Liver (tissue), 9 donors: ENCODE results near the gene CCL28. TPM values are rescaled to one million over a fixed set of nuclear protein-coding genes. Genes with fewer than 3 reads are reported as not detected.

Source experiments
- DNase-seq: peaks from one replicate; pipeline ENCODE4 v3.0.0-alpha.2; 2017; ENCODE audit warnings: low spot score
- H3K27ac ChIP-seq, 2 donors: one replicate each; pipeline ENCODE4 v1.7.0; 2013; ENCODE audit warnings: inconsistent platforms in 2 of 2, low read length in 2 of 2, control low read depth in 1 of 2, low read depth in 1 of 2, mild to moderate bottlenecking in 1 of 2
- H3K27me3 ChIP-seq, 4 donors: one replicate each; pipeline versions ENCODE4 v1.6.1 to v1.7.0; 2013; ENCODE audit warnings: low read length in 3 of 4, inconsistent platforms in 1 of 4, mild to moderate bottlenecking in 1 of 4, moderate library complexity in 1 of 4; ENCODE audit not compliant: control insufficient read depth in 4 of 4, insufficient read depth in 4 of 4
- H3K36me3 ChIP-seq, 4 donors: one replicate each; pipeline versions ENCODE4 v1.6.1 to v1.7.0; 2013; ENCODE audit warnings: low read length in 3 of 4, mild to moderate bottlenecking in 3 of 4, low read depth in 1 of 4, moderate library complexity in 1 of 4; ENCODE audit not compliant: control insufficient read depth in 4 of 4, insufficient read depth in 3 of 4
- H3K4me1 ChIP-seq, 4 donors: one replicate each; pipeline versions ENCODE4 v1.6.1 to v1.7.0; 2013; ENCODE audit warnings: low read length in 3 of 4, mild to moderate bottlenecking in 3 of 4, moderate library complexity in 1 of 4; ENCODE audit not compliant: control insufficient read depth in 4 of 4, insufficient read depth in 4 of 4
- H3K4me3 ChIP-seq, 3 donors: one replicate each; pipeline versions ENCODE4 v1.6.1 to v1.7.0; 2013; ENCODE audit warnings: low read length in 3 of 3, control low read depth in 1 of 3, low read depth in 1 of 3, mild to moderate bottlenecking in 1 of 3
- H3K9ac ChIP-seq, 2 donors: one replicate each; pipeline ENCODE4 v1.7.0; 2013; ENCODE audit warnings: low read length in 2 of 2, mild to moderate bottlenecking in 2 of 2, moderate library complexity in 2 of 2, control low read depth in 1 of 2, low read depth in 1 of 2
- H3K9me3 ChIP-seq, 4 donors: one replicate each; pipeline versions ENCODE4 v1.6.1 to v1.7.0; 2013; ENCODE audit warnings: low read length in 3 of 4; ENCODE audit not compliant: control insufficient read depth in 4 of 4
- ATF3 ChIP-seq: IDR thresholded peaks from 2 replicates; pipeline ENCODE4 v1.6.1; 2016; ENCODE audit warnings: antibody characterized with exemption
- EGR1 ChIP-seq, 2 donors: IDR thresholded peaks; 2 replicates each; pipeline ENCODE4 v1.6.1; 2016 to 2018; ENCODE audit warnings: antibody characterized with exemption in 2 of 2, low read depth in 2 of 2
- FOXA1 ChIP-seq: IDR thresholded peaks from 2 replicates; pipeline ENCODE4 v1.6.1; 2016; ENCODE audit warnings: antibody characterized with exemption
- FOXA2 ChIP-seq: IDR thresholded peaks from 2 replicates; pipeline ENCODE4 v1.6.1; 2016; ENCODE audit warnings: antibody characterized with exemption
- GABPA ChIP-seq, 2 donors: IDR thresholded peaks in 1 of 2; conservative IDR thresholded peaks in 1 of 2; 2 replicates each; pipeline ENCODE4 v1.6.1; 2016; ENCODE audit warnings: antibody characterized with exemption in 2 of 2, mild to moderate bottlenecking in 1 of 2, moderate library complexity in 1 of 2
- HNF4A ChIP-seq, 2 donors: conservative IDR thresholded peaks; 2 replicates each; pipeline ENCODE4 v1.6.1; 2016; ENCODE audit warnings: antibody characterized with exemption in 2 of 2, mild to moderate bottlenecking in 2 of 2
- HNF4G ChIP-seq: IDR thresholded peaks from 2 replicates; pipeline ENCODE4 v1.6.1; 2016; ENCODE audit warnings: antibody characterized with exemption
- JUND ChIP-seq, 2 donors: IDR thresholded peaks; 2 replicates each; pipeline ENCODE4 v1.6.1; 2016; ENCODE audit warnings: antibody characterized with exemption in 2 of 2
- MAX ChIP-seq: IDR thresholded peaks from 2 replicates; pipeline ENCODE4 v1.6.1; 2016; ENCODE audit warnings: antibody characterized with exemption
- NR2F2 ChIP-seq: IDR thresholded peaks from 2 replicates; pipeline ENCODE4 v1.6.1; 2016; ENCODE audit warnings: antibody characterized with exemption
- RAD21 ChIP-seq, 2 donors: IDR thresholded peaks; 2 replicates each; pipeline ENCODE4 v1.6.1; 2016; ENCODE audit warnings: antibody characterized with exemption in 2 of 2, mild to moderate bottlenecking in 2 of 2
- RXRA ChIP-seq, 2 donors: IDR thresholded peaks; 2 replicates each; pipeline ENCODE4 v1.6.1; 2017 to 2018; ENCODE audit warnings: antibody characterized with exemption in 2 of 2, mild to moderate bottlenecking in 1 of 2
- SP1 ChIP-seq: IDR thresholded peaks from 2 replicates; pipeline ENCODE4 v1.6.1; 2018; ENCODE audit warnings: antibody characterized with exemption, mild to moderate bottlenecking
- TAF1 ChIP-seq: conservative IDR thresholded peaks from 2 replicates; pipeline ENCODE4 v1.6.1; 2016; ENCODE audit warnings: antibody characterized with exemption, mild to moderate bottlenecking
- ZBTB33 ChIP-seq: IDR thresholded peaks from 2 replicates; pipeline ENCODE4 v1.6.1; 2016; ENCODE audit warnings: antibody characterized with exemption
- WGBS: extraction: QIAGEN DNeasy Blood & Tissue Kit; methylation state at CpG from one replicate; pipeline ENCODE4 v1.1.7; 2013; 5-methylcytosine and 5-hydroxymethylcytosine counted together
- polyA plus RNA-seq, 2 donors: library from polyadenylated mRNA; stranded (reverse) in 1 of 2; unstranded in 1 of 2; fragments of 200-250 nt in 1 of 2; fragments of >200 nt in 1 of 2; fragmentation: Nextera tagmentation in 1 of 2; extraction: Ambion mirVana in 1 of 2; gene quantifications; one replicate each; pipeline versions ENCODE4 v1.2.1 to v1.2.3, GENCODE V29; 2013 to 2015
- total RNA-seq, 2 donors: library from RNA; depleted of rRNA; stranded (reverse); fragments of >200 nt; gene quantifications; one replicate each; pipeline ENCODE4 v1.2.3, GENCODE V29; 2014
- TF ChIP-seq, protein P1 (sequence below): fragments of 150-350 bp; IDR thresholded peaks from 2 replicates; pipeline ENCODE4 v1.5.1; 2017; ENCODE audit warnings: improper control_type of control experiment, low read depth, low read length; ENCODE audit not compliant: missing input control
- TF ChIP-seq, protein P2 (sequence below): IDR thresholded peaks from 2 replicates; pipeline ENCODE4 v1.6.1; 2016; ENCODE audit warnings: antibody characterized with exemption, mild to moderate bottlenecking
- donor health status: healthy.
- donor health status: healthy.
- donor health status: healthy.
- donor health status: healthy.
- donor health status: healthy.

CCL28 gene
- total and polyA plus RNA-seq, 4 donors, result 0.37 to 1.2 (median 0.81) TPM

DNA sequence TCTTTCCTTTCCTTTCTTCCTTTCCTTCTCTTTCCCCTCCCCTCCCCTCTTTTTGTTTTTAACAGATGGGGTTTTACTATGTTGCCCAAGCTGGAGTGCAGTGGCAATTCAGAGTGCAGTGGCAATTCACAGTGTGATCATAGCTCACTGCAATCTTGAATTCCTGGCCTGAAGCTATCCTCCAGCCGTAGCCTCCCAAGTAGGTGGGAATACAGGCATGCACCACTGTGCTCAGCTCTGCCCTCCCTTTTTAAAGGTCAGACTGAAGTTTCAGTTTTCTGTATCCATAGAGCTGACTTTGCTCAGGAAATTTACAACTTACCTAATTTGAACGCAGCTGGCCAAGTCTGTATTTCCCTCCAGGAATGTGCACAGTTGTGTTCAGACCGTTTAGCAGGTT, 696 bp downstream of the CCL28 start:
- no peaks in the 10 kb centered on the region for H3K9me3 ChIP-seq
- H3K4me3 ChIP-seq, result no peak overlapping the region
- H3K9ac ChIP-seq, result no peak overlapping the region
- 77% methylated on average over 3 of the region's 3 CpGs for WGBS
- no peak overlapping the region for H3K27ac ChIP-seq
- H3K36me3 ChIP-seq, result no peaks in the 10 kb centered on the region
- H3K27me3 ChIP-seq, result no peaks in the 10 kb centered on the region
- no peak for TF ChIP-seq SP1
- no peak for TF ChIP-seq HNF4A (conservative IDR thresholded peaks at IDR 0.05)
- no peak for TF ChIP-seq FOXA2
- TF ChIP-seq TAF1, result no peak
- TF ChIP-seq RAD21 (IDR thresholded peaks at IDR 0.05), result no peak
- no peak for TF ChIP-seq HNF4G
- TF ChIP-seq RXRA (IDR thresholded peaks at IDR 0.05), result no peak
- DNase-seq, result no peak
- no peaks in the 10 kb centered on the region for H3K4me1 ChIP-seq

- Histone ChIP-seq H3K9ac (no peak overlapping the region), H3K9me3 (no peaks in the 10 kb centered on the region), H3K27me3 (no peaks in the 10 kb centered on the region), H3K4me3 (no peak overlapping the region), H3K36me3 (no peaks in the 10 kb centered on the region), H3K4me1 (no peaks in the 10 kb centered on the region), H3K27ac (no peak overlapping the region)
- DNase-seq, result no peak
- WGBS, result 86% methylated on average over 7 of the region's 7 CpGs
- TF ChIP-seq RAD21 (IDR thresholded peaks at IDR 0.05) (no peak), SP1 (no peak), MAX (no peak), FOXA1 (no peak), EGR1 (IDR thresholded peaks at IDR 0.05; ENCODE audit: low read depth in 2 of 2) (no peak), HNF4A (conservative IDR thresholded peaks at IDR 0.05) (no peak), TAF1 (no peak), FOXA2 (no peak), JUND (IDR thresholded peaks at IDR 0.05) (no peak), GABPA (IDR thresholded peaks at IDR 0.05 in 1 of 2, conservative IDR thresholded peaks at IDR 0.05 in 1 of 2) (no peak), HNF4G (no peak)
- TF ChIP-seq, protein P1, sequence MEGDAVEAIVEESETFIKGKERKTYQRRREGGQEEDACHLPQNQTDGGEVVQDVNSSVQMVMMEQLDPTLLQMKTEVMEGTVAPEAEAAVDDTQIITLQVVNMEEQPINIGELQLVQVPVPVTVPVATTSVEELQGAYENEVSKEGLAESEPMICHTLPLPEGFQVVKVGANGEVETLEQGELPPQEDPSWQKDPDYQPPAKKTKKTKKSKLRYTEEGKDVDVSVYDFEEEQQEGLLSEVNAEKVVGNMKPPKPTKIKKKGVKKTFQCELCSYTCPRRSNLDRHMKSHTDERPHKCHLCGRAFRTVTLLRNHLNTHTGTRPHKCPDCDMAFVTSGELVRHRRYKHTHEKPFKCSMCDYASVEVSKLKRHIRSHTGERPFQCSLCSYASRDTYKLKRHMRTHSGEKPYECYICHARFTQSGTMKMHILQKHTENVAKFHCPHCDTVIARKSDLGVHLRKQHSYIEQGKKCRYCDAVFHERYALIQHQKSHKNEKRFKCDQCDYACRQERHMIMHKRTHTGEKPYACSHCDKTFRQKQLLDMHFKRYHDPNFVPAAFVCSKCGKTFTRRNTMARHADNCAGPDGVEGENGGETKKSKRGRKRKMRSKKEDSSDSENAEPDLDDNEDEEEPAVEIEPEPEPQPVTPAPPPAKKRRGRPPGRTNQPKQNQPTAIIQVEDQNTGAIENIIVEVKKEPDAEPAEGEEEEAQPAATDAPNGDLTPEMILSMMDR, result no peak
Observed at GRCh38 chr5:43410414-43410813, 1.8 kb downstream of the CCL28 start.

DNA sequence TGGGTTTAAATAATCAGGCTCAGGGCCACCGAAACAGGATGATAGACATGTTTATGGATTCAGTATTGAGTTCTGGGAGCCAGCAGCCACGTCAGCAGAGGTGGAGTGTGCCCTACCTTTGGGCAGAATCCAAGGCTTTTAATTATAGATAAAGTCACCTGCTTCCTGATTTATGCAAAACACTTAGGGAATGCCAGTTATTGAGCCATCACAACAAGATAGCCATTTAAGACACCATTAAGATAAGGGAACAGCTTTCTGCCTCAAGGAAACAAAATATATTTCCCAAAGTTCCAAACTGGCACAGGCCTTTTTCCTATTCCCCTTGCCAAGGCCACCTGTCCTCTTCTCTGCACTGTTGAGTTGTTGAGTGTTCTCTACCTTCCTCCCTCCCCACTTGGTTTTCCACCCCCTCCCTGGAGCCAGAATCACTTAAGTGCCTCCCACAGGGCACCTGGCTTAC, 2.4 kb downstream of the CCL28 start:
- no peak for TF ChIP-seq ATF3
- TF ChIP-seq, protein P2, sequence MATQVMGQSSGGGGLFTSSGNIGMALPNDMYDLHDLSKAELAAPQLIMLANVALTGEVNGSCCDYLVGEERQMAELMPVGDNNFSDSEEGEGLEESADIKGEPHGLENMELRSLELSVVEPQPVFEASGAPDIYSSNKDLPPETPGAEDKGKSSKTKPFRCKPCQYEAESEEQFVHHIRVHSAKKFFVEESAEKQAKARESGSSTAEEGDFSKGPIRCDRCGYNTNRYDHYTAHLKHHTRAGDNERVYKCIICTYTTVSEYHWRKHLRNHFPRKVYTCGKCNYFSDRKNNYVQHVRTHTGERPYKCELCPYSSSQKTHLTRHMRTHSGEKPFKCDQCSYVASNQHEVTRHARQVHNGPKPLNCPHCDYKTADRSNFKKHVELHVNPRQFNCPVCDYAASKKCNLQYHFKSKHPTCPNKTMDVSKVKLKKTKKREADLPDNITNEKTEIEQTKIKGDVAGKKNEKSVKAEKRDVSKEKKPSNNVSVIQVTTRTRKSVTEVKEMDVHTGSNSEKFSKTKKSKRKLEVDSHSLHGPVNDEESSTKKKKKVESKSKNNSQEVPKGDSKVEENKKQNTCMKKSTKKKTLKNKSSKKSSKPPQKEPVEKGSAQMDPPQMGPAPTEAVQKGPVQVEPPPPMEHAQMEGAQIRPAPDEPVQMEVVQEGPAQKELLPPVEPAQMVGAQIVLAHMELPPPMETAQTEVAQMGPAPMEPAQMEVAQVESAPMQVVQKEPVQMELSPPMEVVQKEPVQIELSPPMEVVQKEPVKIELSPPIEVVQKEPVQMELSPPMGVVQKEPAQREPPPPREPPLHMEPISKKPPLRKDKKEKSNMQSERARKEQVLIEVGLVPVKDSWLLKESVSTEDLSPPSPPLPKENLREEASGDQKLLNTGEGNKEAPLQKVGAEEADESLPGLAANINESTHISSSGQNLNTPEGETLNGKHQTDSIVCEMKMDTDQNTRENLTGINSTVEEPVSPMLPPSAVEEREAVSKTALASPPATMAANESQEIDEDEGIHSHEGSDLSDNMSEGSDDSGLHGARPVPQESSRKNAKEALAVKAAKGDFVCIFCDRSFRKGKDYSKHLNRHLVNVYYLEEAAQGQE, result no peak
- TF ChIP-seq, protein P1, result no peak
- TF ChIP-seq TAF1, result no peak
- no peak for TF ChIP-seq ZBTB33
- no peak for TF ChIP-seq MAX
- no peak for TF ChIP-seq NR2F2
- TF ChIP-seq EGR1 (IDR thresholded peaks at IDR 0.05; ENCODE audit: low read depth in 2 of 2), result no peak
- TF ChIP-seq HNF4G, result no peak
- Histone ChIP-seq H3K9ac (no peak overlapping the region), H3K4me3 (no peak overlapping the region), H3K27ac (no peak overlapping the region), H3K36me3 (no peaks in the 10 kb centered on the region), H3K9me3 (no peaks in the 10 kb centered on the region), H3K4me1 (no peaks in the 10 kb centered on the region), H3K27me3 (no peaks in the 10 kb centered on the region)
- WGBS, result 68% methylated on average over 2 of the region's 2 CpGs
- DNase-seq, result no peak
